Muscle layer of colon (tissue), 2 donors: ENCODE measurements around the gene HES5.

ENCODE experiments used
- H3K27ac ChIP-seq: one replicate; pipeline ENCODE4 v1.7.0; 2013; ENCODE audit warnings: low read depth, mild to moderate bottlenecking, low read length, moderate library complexity
- H3K27me3 ChIP-seq, 2 donors: one replicate each; pipeline ENCODE4 v1.7.0; 2013; ENCODE audit warnings: low read length in 2 of 2, mild to moderate bottlenecking in 2 of 2; ENCODE audit not compliant: insufficient read depth in 2 of 2, control insufficient read depth in 1 of 2
- H3K36me3 ChIP-seq: one replicate; pipeline ENCODE4 v1.7.0; 2013; ENCODE audit warnings: mild to moderate bottlenecking, low read length; ENCODE audit not compliant: insufficient read depth
- H3K4me1 ChIP-seq: one replicate; pipeline ENCODE4 v1.7.0; 2013; ENCODE audit warnings: mild to moderate bottlenecking, low read length; ENCODE audit not compliant: insufficient read depth
- H3K4me3 ChIP-seq, 2 donors: one replicate each; pipeline ENCODE4 v1.7.0; 2013; ENCODE audit warnings: low read length in 2 of 2, low read depth in 1 of 2, mild to moderate bottlenecking in 1 of 2, moderate library complexity in 1 of 2
- H3K9ac ChIP-seq: one replicate; pipeline ENCODE4 v1.7.0; 2013; ENCODE audit warnings: low read length
- H3K9me3 ChIP-seq: one replicate; pipeline ENCODE4 v1.7.0; 2013; ENCODE audit warnings: mild to moderate bottlenecking, low read length
- donor health status: abdominal sarcoma.
- donor health status: Adenocarcinoma of cecum.

HES5 gene

GRCh38 chr1:2506901-2507565 lies 23.0 kb downstream of the HES5 start:
- H3K36me3 ChIP-seq: peaks cover 26% of the 10 kb centered on the region
- H3K4me1 ChIP-seq: no peaks in the 10 kb centered on the region
- H3K9me3 ChIP-seq: no peaks in the 10 kb centered on the region
- no peak overlapping the region for H3K9ac ChIP-seq
- no peak overlapping the region for H3K4me3 ChIP-seq
- peaks cover 0 to 44% of the 10 kb centered on the region in 2 donors for H3K27me3 ChIP-seq
- H3K27ac ChIP-seq: no peak overlapping the region

- no peaks in the 10 kb centered on the region for H3K9me3 ChIP-seq
- H3K36me3 ChIP-seq: peaks cover 18% of the 10 kb centered on the region
- H3K4me3 ChIP-seq: no peak overlapping the region
- H3K27me3 ChIP-seq: peaks cover 0 to 52% of the 10 kb centered on the region in 2 donors
- H3K9ac ChIP-seq: no peak overlapping the region
- H3K4me1 ChIP-seq: no peaks in the 10 kb centered on the region
- no peak overlapping the region for H3K27ac ChIP-seq
These were observed 23.8 kb downstream of the HES5 start for GRCh38 chr1:2506007-2506860.

- H3K27ac ChIP-seq: no peak overlapping the region
- H3K4me1 ChIP-seq: no peaks in the 10 kb centered on the region
- no peak overlapping the region for H3K4me3 ChIP-seq
- peaks cover 0 to 55% of the 10 kb centered on the region in 2 donors for H3K27me3 ChIP-seq
- no peak overlapping the region for H3K9ac ChIP-seq
- peaks cover 12% of the 10 kb centered on the region for H3K36me3 ChIP-seq
- H3K9me3 ChIP-seq: no peaks in the 10 kb centered on the region
These were observed 24.5 kb downstream of the HES5 start for GRCh38 chr1:2505461-2505994.

GRCh38 chr1:2504949-2505272 lies 25.2 kb downstream of the HES5 start:
- no peaks in the 10 kb centered on the region for H3K4me1 ChIP-seq
- H3K36me3 ChIP-seq: peaks cover 7% of the 10 kb centered on the region
- H3K4me3 ChIP-seq: no peak overlapping the region
- H3K27me3 ChIP-seq: peaks cover 0 to 60% of the 10 kb centered on the region in 2 donors
- no peaks in the 10 kb centered on the region for H3K9me3 ChIP-seq
- H3K9ac ChIP-seq: no peak overlapping the region
- no peak overlapping the region for H3K27ac ChIP-seq

GRCh38 chr1:2504225-2504948 lies 25.7 kb downstream of the HES5 start:
- no peak overlapping the region for H3K27ac ChIP-seq
- H3K4me1 ChIP-seq: no peaks in the 10 kb centered on the region
- no peak overlapping the region for H3K9ac ChIP-seq
- peaks cover 0 to 64% of the 10 kb centered on the region in 2 donors for H3K27me3 ChIP-seq
- no peak overlapping the region for H3K4me3 ChIP-seq
- peaks cover 2% of the 10 kb centered on the region for H3K36me3 ChIP-seq
- no peaks in the 10 kb centered on the region for H3K9me3 ChIP-seq

GRCh38 chr1:2503554-2504224 lies 26.4 kb downstream of the HES5 start:
- H3K9ac ChIP-seq: no peak overlapping the region
- H3K27me3 ChIP-seq: peaks cover 0 to 64% of the 10 kb centered on the region in 2 donors
- H3K4me3 ChIP-seq: no peak overlapping the region
- H3K9me3 ChIP-seq: no peaks in the 10 kb centered on the region
- H3K4me1 ChIP-seq: no peaks in the 10 kb centered on the region
- no peaks in the 10 kb centered on the region for H3K36me3 ChIP-seq
- H3K27ac ChIP-seq: no peak overlapping the region

GRCh38 chr1:2502661-2503553 lies 27.2 kb downstream of the HES5 start:
- Histone ChIP-seq H3K27ac (no peak overlapping the region), H3K36me3 (no peaks in the 10 kb centered on the region), H3K4me3 (no peak overlapping the region), H3K9me3 (no peaks in the 10 kb centered on the region), H3K9ac (no peak overlapping the region), H3K4me1 (no peaks in the 10 kb centered on the region), H3K27me3 (peaks cover 0 to 64% of the 10 kb centered on the region in 2 donors)

GRCh38 chr1:2502210-2502609 lies 27.9 kb downstream of the HES5 start:
- no peak overlapping the region for H3K4me3 ChIP-seq
- H3K9me3 ChIP-seq: no peaks in the 10 kb centered on the region
- H3K27ac ChIP-seq: no peak overlapping the region
- no peak overlapping the region for H3K9ac ChIP-seq
- H3K4me1 ChIP-seq: no peaks in the 10 kb centered on the region
- H3K27me3 ChIP-seq: peaks cover 0 to 64% of the 10 kb centered on the region in 2 donors
- no peaks in the 10 kb centered on the region for H3K36me3 ChIP-seq

- Histone ChIP-seq H3K9ac (no peak overlapping the region), H3K36me3 (no peaks in the 10 kb centered on the region), H3K27me3 (peaks cover 0 to 64% of the 10 kb centered on the region in 2 donors), H3K27ac (no peak overlapping the region), H3K4me1 (no peaks in the 10 kb centered on the region), H3K4me3 (no peak overlapping the region), H3K9me3 (no peaks in the 10 kb centered on the region)
These were observed 28.3 kb downstream of the HES5 start for GRCh38 chr1:2501820-2502119.

- H3K4me1 ChIP-seq: no peaks in the 10 kb centered on the region
- no peak overlapping the region for H3K4me3 ChIP-seq
- H3K36me3 ChIP-seq: no peaks in the 10 kb centered on the region
- H3K9me3 ChIP-seq: no peaks in the 10 kb centered on the region
- H3K27ac ChIP-seq: no peak overlapping the region
- peaks cover 0 to 62% of the 10 kb centered on the region in 2 donors for H3K27me3 ChIP-seq
- H3K9ac ChIP-seq: no peak overlapping the region
These were observed 28.8 kb downstream of the HES5 start for GRCh38 chr1:2501041-2501819.
